Measurements from ENCODE around the gene LSMEM2.
"Not testable (repeated sequence)": the region's sequence is repeated elsewhere in the genome, so short reads cannot be mapped to it uniquely, and the experiment has no call there.

Gene LSMEM2

GRCh38 chr3:50245831-50246516, 32.9 kb upstream of the LSMEM2 start:
- no peak for DNase-seq (ENCODE audit: low read depth)

- no peak for DNase-seq (ENCODE audit: low read depth)
Observed at GRCh38 chr3:50246517-50246954, 32.4 kb upstream of the LSMEM2 start.

GRCh38 chr3:50248387-50248786, 30.5 kb upstream of the LSMEM2 start:
- no peak for DNase-seq (ENCODE audit: low read depth)

- no peak for DNase-seq (ENCODE audit: low read depth)
Observed at GRCh38 chr3:50249457-50249856, 29.4 kb upstream of the LSMEM2 start.

- DNase-seq (ENCODE audit: low read depth), result no peak
Observed at GRCh38 chr3:50250514-50250913, 28.4 kb upstream of the LSMEM2 start.

GRCh38 chr3:50251220-50251619, 27.7 kb upstream of the LSMEM2 start:
- DNase-seq (ENCODE audit: low read depth), result no peak

GRCh38 chr3:50254577-50255250, 24.2 kb upstream of the LSMEM2 start:
- DNase-seq (ENCODE audit: low read depth), result no peak

- no peak for DNase-seq (ENCODE audit: low read depth)
Observed at GRCh38 chr3:50255251-50255615, 23.7 kb upstream of the LSMEM2 start.

GRCh38 chr3:50256978-50257890, 21.7 kb upstream of the LSMEM2 start:
- DNase-seq (ENCODE audit: low read depth), result no peak

- no peak for DNase-seq (ENCODE audit: low read depth)
Observed at GRCh38 chr3:50258029-50258680, 20.7 kb upstream of the LSMEM2 start.

- no peak for DNase-seq (ENCODE audit: low read depth)
Observed at GRCh38 chr3:50258979-50259378, 19.9 kb upstream of the LSMEM2 start.

GRCh38 chr3:50259432-50260026, 19.4 kb upstream of the LSMEM2 start:
- no peak for DNase-seq (ENCODE audit: low read depth)

- DNase-seq (ENCODE audit: low read depth), result no peak
Observed at GRCh38 chr3:50260027-50260941, 18.6 kb upstream of the LSMEM2 start.

GRCh38 chr3:50260942-50261441, 17.9 kb upstream of the LSMEM2 start:
- DNase-seq (ENCODE audit: low read depth), result no peak

- no peak for DNase-seq (ENCODE audit: low read depth)
Observed at GRCh38 chr3:50261505-50261904, 17.4 kb upstream of the LSMEM2 start.

GRCh38 chr3:50262200-50262599, 16.7 kb upstream of the LSMEM2 start:
- not testable (repeated sequence) for DNase-seq (ENCODE audit: low read depth)

GRCh38 chr3:50262778-50263177, 16.1 kb upstream of the LSMEM2 start:
- DNase-seq (ENCODE audit: low read depth), result no peak

GRCh38 chr3:50263478-50264382, 15.2 kb upstream of the LSMEM2 start:
- DNase-seq (ENCODE audit: low read depth), result no peak

GRCh38 chr3:50264383-50264963, 14.4 kb upstream of the LSMEM2 start:
- DNase-seq (ENCODE audit: low read depth), result peak; percentile 91
